HG03139 (cell line): ENCODE data around the gene PITPNC1.
"Not testable (repeated sequence)": the region's sequence is repeated elsewhere in the genome, so short reads cannot be mapped to it uniquely, and the experiment has no call there.

Source experiments
- ATAC-seq: cut with Tn5 transposase; IDR thresholded peaks from one replicate; pipeline ENCODE4 v1.9.1; 2021; ENCODE audit not compliant: unreplicated experiment

Gene PITPNC1

GRCh38 chr17:67430515-67430914 lies 53.4 kb downstream of the PITPNC1 start:
- ATAC-seq, result not testable (repeated sequence)

GRCh38 chr17:67431249-67432015 lies 54.4 kb downstream of the PITPNC1 start:
- ATAC-seq, result no peak

DNA sequence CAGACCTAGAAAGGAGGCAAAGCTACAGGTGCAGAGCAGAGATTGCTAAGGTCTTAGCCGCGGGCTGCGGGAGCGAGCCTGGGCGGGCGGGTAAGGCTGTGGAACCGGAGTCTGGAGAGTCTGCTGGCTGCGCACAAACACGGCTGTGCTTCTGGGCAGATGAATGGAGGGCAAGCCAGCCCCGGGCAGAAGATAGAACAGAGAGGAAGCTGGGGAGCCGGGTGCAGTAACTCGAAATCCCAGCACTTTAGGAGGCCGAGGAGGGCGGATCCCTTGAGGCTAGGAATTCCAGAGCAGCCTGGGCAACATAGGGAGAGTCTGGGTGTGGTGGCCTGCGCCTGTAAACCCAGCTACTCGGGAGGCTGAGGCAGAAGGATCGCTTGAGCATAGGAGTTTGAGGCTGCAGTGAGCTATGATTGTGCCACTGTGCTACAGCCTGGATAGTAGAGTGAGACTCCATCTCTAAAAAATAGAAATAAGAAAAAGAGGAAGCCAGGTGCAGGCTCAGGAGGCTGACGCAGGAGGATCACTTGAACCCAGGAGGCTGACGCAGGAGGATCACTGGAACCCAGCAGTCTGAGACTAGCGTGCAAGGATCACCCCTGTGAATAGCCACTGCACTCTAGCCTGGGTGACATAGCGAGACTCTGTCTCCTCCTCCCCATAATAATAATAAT lies 56.3 kb downstream of the PITPNC1 start:
- ATAC-seq, result no peak

- ATAC-seq, result no peak
Observed at GRCh38 chr17:67434061-67434525, 57.0 kb downstream of the PITPNC1 start.

GRCh38 chr17:67435122-67435521 lies 58.0 kb downstream of the PITPNC1 start:
- ATAC-seq, result no peak

DNA sequence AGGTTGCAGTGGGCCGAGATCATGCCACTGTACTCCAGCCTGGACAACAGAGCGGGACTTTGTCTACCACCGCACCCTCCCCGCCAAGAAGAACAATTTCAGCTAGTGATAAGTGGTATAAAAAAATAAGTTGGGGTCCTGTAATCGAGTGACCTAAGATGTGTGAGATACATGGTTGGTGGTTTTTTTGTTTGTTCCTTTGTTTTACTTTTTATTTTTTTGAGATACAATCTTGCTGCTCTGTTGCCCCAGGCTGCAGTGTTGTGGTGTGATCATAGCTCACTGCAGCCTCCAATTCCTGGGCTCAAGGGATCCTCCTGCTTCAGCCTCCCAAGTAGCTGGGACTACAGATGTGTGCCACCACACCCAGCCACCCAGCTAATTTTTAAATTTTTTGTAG lies 58.7 kb downstream of the PITPNC1 start:
- ATAC-seq, result no peak

GRCh38 chr17:67436233-67436632 lies 59.2 kb downstream of the PITPNC1 start:
- no peak for ATAC-seq

GRCh38 chr17:67438667-67439066 lies 61.6 kb downstream of the PITPNC1 start:
- no peak for ATAC-seq

GRCh38 chr17:67439269-67439668 lies 62.2 kb downstream of the PITPNC1 start:
- ATAC-seq, result no peak

- no peak for ATAC-seq
Observed at GRCh38 chr17:67440277-67441051, 63.4 kb downstream of the PITPNC1 start.

DNA sequence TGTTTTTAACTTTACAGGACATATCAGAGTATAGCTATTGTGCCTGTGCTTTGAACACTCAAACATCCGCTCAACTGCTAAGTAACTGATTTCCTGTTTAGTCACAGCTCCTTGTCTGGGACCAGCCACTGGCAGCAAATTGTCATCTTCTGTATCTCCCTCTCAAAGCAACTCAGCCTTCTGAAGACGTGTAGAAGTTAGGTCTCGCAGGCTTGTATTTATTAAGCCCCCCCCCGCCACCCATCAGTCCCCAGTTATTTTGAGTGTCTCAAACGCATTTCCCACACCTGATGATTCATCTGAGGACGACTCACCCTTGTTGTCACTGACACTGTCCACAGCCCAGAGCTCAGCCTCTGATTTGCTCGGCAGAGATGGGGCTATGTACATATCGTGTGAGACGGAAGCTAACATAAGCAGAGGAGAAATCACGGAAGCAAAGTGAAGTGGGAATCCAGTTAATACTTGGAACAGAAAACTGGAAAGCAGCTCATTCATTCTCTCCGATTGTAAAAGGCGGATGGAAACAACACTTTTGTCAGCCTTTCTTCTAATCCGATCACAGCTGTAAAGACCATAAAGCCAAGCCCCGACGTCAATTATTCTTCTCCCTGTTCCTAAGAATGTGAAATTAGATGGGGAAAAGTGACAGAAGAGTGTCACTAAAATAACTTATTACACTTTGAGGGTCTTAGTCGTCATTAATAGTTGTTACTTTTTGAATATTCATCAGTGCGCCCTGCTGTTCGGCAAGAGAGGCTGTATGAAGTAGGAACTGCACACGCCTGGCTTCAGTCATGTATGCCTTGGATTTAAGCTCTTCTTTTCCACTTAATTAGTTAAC lies 64.2 kb downstream of the PITPNC1 start:
- ATAC-seq, result no peak

- no peak for ATAC-seq
Observed at GRCh38 chr17:67441896-67442219, 64.8 kb downstream of the PITPNC1 start.

DNA sequence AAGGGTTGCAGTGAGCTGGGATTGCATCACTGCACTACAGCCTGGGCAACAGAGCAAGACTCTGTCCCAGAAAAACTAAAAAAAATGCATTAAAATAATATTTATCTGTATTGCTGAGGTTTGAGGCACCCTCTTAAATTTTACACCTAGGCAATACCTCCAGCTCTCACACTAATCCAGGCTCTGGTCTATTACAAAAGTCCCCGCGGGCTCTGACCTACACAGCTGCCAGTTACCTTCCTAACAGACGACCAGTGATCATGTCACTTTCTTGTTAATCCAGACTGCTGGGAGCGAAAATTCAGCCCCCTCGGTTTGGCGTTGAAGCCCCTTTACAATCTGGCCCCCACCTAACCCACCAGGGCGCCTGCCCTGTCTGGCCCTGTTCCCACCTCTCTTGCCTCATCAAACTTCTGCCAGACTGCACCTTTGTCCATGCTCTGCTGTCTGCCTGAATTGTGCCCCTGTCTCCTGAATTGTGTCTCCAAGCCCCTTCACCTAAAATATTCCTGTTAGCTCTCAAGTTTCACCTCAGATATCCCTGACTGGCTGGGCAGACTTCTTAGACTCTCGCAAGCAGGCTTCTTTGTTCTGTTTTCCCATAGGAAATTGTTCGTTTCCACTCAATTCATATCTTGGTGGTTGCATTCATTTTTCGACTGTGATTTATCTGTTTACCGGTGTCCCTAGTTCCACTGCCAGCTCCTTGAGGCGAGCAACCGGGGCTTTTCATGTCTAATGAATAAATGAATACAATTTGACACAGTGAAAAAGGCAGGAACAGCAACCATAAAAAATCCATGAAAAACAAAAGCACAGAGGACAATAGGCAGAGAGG lies 65.9 kb downstream of the PITPNC1 start:
- no peak for ATAC-seq

DNA sequence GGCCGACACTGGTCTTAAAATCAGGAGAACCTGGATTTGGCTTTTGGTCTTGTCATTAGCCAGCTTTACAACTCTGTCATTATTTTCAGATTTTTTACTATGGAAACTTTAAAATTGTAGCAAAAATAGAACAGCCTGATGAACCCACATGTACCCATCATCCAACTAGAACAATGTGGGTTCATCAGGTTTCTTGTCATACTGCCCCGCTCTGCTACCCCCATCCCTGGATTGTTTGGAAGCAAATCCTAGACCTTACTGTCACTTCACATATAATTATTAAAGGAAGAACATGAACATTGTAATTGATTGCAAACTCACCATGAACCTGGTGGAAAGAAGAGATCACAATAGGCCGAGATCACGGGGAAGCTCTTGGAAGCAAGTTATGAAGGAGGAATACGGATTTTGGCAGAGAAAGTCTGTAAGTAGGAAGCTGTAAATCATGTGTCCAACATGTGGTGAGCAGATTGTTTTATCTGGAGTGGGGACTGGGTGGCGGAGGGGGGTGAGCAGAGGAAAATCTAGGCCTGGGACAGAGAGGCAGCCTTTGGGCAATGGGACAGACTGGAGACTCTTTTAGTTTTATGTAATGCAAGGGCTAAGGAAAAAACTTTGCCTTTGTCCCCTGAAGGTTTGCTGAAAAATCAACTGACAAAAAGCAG lies 67.0 kb downstream of the PITPNC1 start:
- ATAC-seq, result no peak

DNA sequence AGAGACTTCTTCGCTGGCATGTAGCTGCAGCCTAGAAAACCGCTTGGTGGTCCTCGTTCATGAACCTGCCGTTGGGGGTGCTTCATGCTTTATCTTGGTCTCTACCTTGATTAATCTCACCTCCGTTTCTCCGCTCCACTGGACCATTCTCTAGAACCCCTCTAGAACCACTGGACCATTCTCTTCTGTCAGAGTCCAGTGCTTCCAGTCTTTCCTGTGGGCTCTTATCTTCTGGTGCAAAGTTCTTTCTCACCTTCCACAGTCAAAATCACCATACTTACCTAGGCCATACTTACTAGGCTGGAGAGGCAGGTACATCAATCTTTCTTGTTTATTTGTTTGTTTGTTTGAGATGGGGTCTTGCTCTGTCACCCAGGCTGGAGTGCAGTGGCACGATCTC lies 71.4 kb downstream of the PITPNC1 start:
- ATAC-seq, result no peak

- no peak for ATAC-seq
Observed at GRCh38 chr17:67449065-67449464, 72.0 kb downstream of the PITPNC1 start.

DNA sequence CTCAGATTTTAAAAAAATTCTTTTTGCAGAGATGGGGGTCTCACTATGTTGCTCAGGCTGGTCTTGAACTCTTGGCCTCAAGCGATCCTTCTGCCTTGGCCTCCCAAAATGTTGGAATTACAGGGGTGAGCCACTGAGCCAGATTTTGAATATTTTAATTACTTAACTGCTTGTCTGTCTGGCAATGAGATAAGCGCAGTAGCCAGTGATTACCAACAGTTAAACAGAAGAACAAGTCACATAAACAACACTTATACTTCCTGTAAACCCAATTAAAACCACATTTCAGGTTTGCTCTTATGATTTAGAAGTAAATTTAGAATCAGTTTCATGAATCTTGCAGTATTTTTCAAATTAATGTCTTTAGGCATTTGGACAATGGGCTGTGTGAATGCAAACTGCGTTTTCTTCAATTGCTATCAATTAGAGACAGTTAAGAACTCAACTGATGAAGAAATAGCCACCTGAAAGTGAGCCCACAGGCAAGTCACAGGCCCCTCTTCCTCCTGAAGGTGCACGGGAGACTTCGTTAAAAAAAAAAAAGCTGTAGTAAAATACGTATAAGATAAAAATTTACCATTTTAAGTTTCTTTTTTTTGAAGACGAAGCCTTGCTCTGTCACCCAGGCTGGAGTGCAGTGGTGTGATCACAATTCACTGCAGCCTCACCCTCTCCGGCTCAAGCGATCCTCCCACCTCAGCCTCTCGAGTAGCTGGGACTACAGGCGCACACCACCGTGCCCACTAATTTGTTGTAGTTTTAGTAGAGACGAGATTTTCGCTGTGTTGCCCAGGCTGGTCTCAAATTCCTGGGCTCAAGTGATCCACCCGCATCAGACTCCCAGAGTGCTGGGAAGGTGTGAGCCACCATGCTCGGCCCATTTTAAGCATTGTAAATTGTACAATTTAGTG lies 73.0 kb downstream of the PITPNC1 start:
- ATAC-seq, result no peak
